ENCODE measurements around the gene KLHL1. TPM values are rescaled to one million over a fixed set of nuclear protein-coding genes. Genes with fewer than 3 reads are reported as not detected.

Gene KLHL1
- total RNA-seq, 1 donor from 2014 or later: not detected

- Mint-ChIP-seq H3K4me3 (no peak overlapping the region), H3K4me1 (no peaks in the 10 kb centered on the region), H3K27ac (no peak overlapping the region), H3K36me3 (no peaks in the 10 kb centered on the region), H3K27me3 (ENCODE audit: insufficient read depth, low read depth) (no peaks in the 10 kb centered on the region), H3K9me3 (no peaks in the 10 kb centered on the region)
- no peaks in the 10 kb centered on the region for H3K36me3 ChIP-seq
- no peak for TF ChIP-seq EZH2 (IDR thresholded peaks at IDR 0.05)
- TF ChIP-seq EZH2phosphoT487 (IDR thresholded peaks at IDR 0.05): no peak
- no peak for TF ChIP-seq CTCF (IDR thresholded peaks at IDR 0.05)
- no peaks in the 10 kb centered on the region for H3K79me2 ChIP-seq (ENCODE audit: low read depth)
- no peak overlapping the region for H3K27ac ChIP-seq
- no peaks in the 10 kb centered on the region for H3K4me1 ChIP-seq
- no peak overlapping the region for H2AFZ ChIP-seq (replicated peaks)
- no peak overlapping the region for H3K4me2 ChIP-seq
- H3F3A ChIP-seq (ENCODE audit: low read depth): no peaks in the 10 kb centered on the region
- H4K20me1 ChIP-seq (ENCODE audit: low read depth): no peaks in the 10 kb centered on the region
- H3K9ac ChIP-seq: no peak overlapping the region
- H3K4me3 ChIP-seq: no peak overlapping the region
- no peak for DNase-seq (ENCODE audit: low spot score)
- no peaks in the 10 kb centered on the region for H3K9me3 ChIP-seq (ENCODE audit: low read depth)
- H3K27me3 ChIP-seq: no peaks in the 10 kb centered on the region
These were observed 387.8 kb downstream of the KLHL1 start for GRCh38 chr13:69720278-69720983.

- Mint-ChIP-seq H3K4me1 (no peaks in the 10 kb centered on the region), H3K9me3 (no peaks in the 10 kb centered on the region), H3K27me3 (ENCODE audit: insufficient read depth, low read depth) (no peaks in the 10 kb centered on the region), H3K27ac (no peak overlapping the region), H3K36me3 (no peaks in the 10 kb centered on the region), H3K4me3 (no peak overlapping the region)
- DNase-seq (ENCODE audit: low spot score): no peak
- no peak overlapping the region for H3K9ac ChIP-seq
- H3K4me2 ChIP-seq: no peak overlapping the region
- no peak overlapping the region for H3K27ac ChIP-seq
- TF ChIP-seq EZH2phosphoT487 (IDR thresholded peaks at IDR 0.05) (no peak), CTCF (IDR thresholded peaks at IDR 0.05) (no peak), EZH2 (IDR thresholded peaks at IDR 0.05) (no peak)
- no peak overlapping the region for H3K4me3 ChIP-seq
- H3K9me3 ChIP-seq (ENCODE audit: low read depth): no peaks in the 10 kb centered on the region
- H3K79me2 ChIP-seq (ENCODE audit: low read depth): no peaks in the 10 kb centered on the region
- no peak overlapping the region for H2AFZ ChIP-seq (replicated peaks)
- no peaks in the 10 kb centered on the region for H3K4me1 ChIP-seq
- no peaks in the 10 kb centered on the region for H4K20me1 ChIP-seq (ENCODE audit: low read depth)
- H3F3A ChIP-seq (ENCODE audit: low read depth): no peaks in the 10 kb centered on the region
- H3K27me3 ChIP-seq: no peaks in the 10 kb centered on the region
- H3K36me3 ChIP-seq: no peaks in the 10 kb centered on the region
These were observed 401.4 kb downstream of the KLHL1 start for GRCh38 chr13:69706807-69707206.

- no peaks in the 10 kb centered on the region for H3K9me3 Mint-ChIP-seq
- H2AFZ ChIP-seq (replicated peaks): no peak overlapping the region
These were observed 403.9 kb downstream of the KLHL1 start for GRCh38 chr13:69704311-69704710.

More at GRCh38 chr13:69704311-69704710, 403.9 kb downstream of the KLHL1 start:
- Histone ChIP-seq H3K4me2 (no peak overlapping the region), H3K4me1 (no peaks in the 10 kb centered on the region), H3K27ac (no peak overlapping the region), H3K79me2 (ENCODE audit: low read depth) (no peaks in the 10 kb centered on the region), H3K4me3 (no peak overlapping the region), H3K9ac (no peak overlapping the region), H3K9me3 (ENCODE audit: low read depth) (no peaks in the 10 kb centered on the region), H3F3A (ENCODE audit: low read depth) (no peaks in the 10 kb centered on the region), H3K27me3 (no peaks in the 10 kb centered on the region), H4K20me1 (ENCODE audit: low read depth) (no peaks in the 10 kb centered on the region), H3K36me3 (no peaks in the 10 kb centered on the region)
- Mint-ChIP-seq H3K27ac (no peak overlapping the region), H3K36me3 (no peaks in the 10 kb centered on the region), H3K4me1 (no peaks in the 10 kb centered on the region), H3K4me3 (no peak overlapping the region), H3K27me3 (ENCODE audit: insufficient read depth, low read depth) (no peaks in the 10 kb centered on the region)
- TF ChIP-seq EZH2phosphoT487 (IDR thresholded peaks at IDR 0.05) (no peak), CTCF (IDR thresholded peaks at IDR 0.05) (no peak), EZH2 (IDR thresholded peaks at IDR 0.05) (no peak)
- no peak for DNase-seq (ENCODE audit: low spot score)

Measured in neural progenitor cell (in vitro differentiated cells).